Ishikawa (cell line): ENCODE measurements around the gene ARMS2.

Experiments used
- CEBPB ChIP-seq: IDR thresholded peaks from 2 replicates; pipeline ENCODE4 v1.6.1; 2012
- CREB1 ChIP-seq: IDR thresholded peaks from 2 replicates; pipeline ENCODE4 v1.6.1; 2012; ENCODE audit warnings: low read depth
- EGR1 ChIP-seq: IDR thresholded peaks from 2 replicates; pipeline ENCODE4 v1.6.1; 2012
- EP300 ChIP-seq: IDR thresholded peaks from 2 replicates; pipeline ENCODE4 v1.6.1; 2012; ENCODE audit warnings: borderline replicate concordance
- FOXM1 ChIP-seq: IDR thresholded peaks from 2 replicates; pipeline ENCODE4 v1.6.1; 2012; ENCODE audit warnings: low read depth, borderline replicate concordance
- MAX ChIP-seq: IDR thresholded peaks from 2 replicates; pipeline ENCODE4 v1.6.1; 2012
- NFIC ChIP-seq: IDR thresholded peaks from 2 replicates; pipeline ENCODE4 v1.6.1; 2012
- RAD21 ChIP-seq: IDR thresholded peaks from 2 replicates; pipeline ENCODE4 v1.6.1; 2012; ENCODE audit warnings: low read depth
- TAF1 ChIP-seq: IDR thresholded peaks from 2 replicates; pipeline ENCODE4 v1.6.1; 2012; ENCODE audit warnings: low read depth, mild to moderate bottlenecking
- TCF12 ChIP-seq: IDR thresholded peaks from 2 replicates; pipeline ENCODE4 v1.6.1; 2012; ENCODE audit warnings: low read depth
- TEAD4 ChIP-seq: IDR thresholded peaks from 2 replicates; pipeline ENCODE4 v1.6.1; 2012
- YY1 ChIP-seq: IDR thresholded peaks from 2 replicates; pipeline ENCODE4 v1.6.1; 2012; ENCODE audit warnings: low read depth
- ZBTB7A ChIP-seq: IDR thresholded peaks from 2 replicates; pipeline ENCODE4 v1.6.1; 2012; ENCODE audit warnings: low read depth
- TF ChIP-seq, protein P1 (sequence below): IDR thresholded peaks from 2 replicates; pipeline ENCODE4 v1.6.1; 2012; ENCODE audit warnings: low read depth, mild to moderate bottlenecking
- TF ChIP-seq, protein P2 (sequence below): IDR thresholded peaks from 2 replicates; pipeline ENCODE4 v1.6.1; 2012

ARMS2 gene

DNA sequence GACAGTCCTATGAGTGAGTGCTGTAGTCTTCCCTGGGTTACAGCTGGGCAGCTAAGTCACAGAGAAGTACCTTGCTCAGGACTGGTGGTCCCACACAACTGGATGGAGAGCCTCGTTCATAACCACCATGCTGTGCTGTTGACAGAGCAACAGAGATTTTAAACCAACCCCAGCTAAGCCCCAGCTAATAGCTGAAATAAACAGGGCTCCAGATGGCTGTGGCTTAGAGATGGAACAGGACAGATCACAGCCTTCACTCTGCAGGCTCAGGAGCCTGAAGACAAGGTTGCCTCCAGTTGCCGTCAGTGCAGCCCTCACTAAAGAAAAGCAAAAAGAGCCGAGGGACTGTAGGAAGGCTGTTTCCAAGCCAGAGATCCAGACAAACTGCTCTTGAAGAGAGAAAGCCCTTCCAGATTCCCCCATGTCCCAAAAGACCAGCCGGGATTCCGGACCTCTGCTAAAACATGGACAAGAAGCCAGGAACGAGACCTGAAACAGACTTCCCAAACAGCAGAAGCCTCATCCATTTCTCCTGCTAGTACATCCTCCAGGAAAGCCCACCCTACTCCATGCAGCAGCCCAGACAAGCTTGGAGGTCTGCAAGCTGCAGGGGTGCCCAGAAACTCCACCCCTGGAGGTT is 11.1 kb downstream of the ARMS2 start:
- TF ChIP-seq, protein P1, sequence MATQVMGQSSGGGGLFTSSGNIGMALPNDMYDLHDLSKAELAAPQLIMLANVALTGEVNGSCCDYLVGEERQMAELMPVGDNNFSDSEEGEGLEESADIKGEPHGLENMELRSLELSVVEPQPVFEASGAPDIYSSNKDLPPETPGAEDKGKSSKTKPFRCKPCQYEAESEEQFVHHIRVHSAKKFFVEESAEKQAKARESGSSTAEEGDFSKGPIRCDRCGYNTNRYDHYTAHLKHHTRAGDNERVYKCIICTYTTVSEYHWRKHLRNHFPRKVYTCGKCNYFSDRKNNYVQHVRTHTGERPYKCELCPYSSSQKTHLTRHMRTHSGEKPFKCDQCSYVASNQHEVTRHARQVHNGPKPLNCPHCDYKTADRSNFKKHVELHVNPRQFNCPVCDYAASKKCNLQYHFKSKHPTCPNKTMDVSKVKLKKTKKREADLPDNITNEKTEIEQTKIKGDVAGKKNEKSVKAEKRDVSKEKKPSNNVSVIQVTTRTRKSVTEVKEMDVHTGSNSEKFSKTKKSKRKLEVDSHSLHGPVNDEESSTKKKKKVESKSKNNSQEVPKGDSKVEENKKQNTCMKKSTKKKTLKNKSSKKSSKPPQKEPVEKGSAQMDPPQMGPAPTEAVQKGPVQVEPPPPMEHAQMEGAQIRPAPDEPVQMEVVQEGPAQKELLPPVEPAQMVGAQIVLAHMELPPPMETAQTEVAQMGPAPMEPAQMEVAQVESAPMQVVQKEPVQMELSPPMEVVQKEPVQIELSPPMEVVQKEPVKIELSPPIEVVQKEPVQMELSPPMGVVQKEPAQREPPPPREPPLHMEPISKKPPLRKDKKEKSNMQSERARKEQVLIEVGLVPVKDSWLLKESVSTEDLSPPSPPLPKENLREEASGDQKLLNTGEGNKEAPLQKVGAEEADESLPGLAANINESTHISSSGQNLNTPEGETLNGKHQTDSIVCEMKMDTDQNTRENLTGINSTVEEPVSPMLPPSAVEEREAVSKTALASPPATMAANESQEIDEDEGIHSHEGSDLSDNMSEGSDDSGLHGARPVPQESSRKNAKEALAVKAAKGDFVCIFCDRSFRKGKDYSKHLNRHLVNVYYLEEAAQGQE: no peak
- no peak for TF ChIP-seq FOXM1

GRCh38 chr10:122466951-122467381 is 12.5 kb downstream of the ARMS2 start:
- TF ChIP-seq TCF12 (no peak), FOXM1 (no peak), EGR1 (no peak), ZBTB7A (no peak), NFIC (no peak), TEAD4 (no peak), CEBPB (no peak), YY1 (no peak), MAX (no peak)
- TF ChIP-seq, protein P1: no peak

DNA sequence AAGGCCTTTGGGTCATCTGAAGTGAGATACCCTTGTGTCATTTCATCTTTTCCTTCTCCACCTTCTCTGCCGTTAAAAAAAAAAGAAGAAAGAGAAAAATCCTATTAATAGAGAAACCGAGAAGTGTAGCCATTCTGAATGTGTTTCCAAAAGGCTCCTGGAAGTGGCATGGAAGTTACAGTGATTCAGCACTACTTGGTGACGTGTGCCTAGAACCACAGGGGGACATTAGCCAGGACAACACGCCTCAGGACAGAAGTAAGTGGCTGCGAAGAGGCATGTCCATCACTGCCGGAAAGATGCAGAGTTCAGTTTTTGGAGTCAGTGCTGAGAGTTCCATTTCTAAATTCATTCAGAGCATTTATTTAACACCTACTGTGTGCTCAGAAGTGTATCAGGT is 13.2 kb downstream of the ARMS2 start:
- TF ChIP-seq EGR1 (no peak), ZBTB7A (no peak), CEBPB (no peak), EP300 (no peak), TAF1 (no peak), CREB1 (no peak)
- TF ChIP-seq, protein P2, sequence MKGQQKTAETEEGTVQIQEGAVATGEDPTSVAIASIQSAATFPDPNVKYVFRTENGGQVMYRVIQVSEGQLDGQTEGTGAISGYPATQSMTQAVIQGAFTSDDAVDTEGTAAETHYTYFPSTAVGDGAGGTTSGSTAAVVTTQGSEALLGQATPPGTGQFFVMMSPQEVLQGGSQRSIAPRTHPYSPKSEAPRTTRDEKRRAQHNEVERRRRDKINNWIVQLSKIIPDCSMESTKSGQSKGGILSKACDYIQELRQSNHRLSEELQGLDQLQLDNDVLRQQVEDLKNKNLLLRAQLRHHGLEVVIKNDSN: no peak

DNA sequence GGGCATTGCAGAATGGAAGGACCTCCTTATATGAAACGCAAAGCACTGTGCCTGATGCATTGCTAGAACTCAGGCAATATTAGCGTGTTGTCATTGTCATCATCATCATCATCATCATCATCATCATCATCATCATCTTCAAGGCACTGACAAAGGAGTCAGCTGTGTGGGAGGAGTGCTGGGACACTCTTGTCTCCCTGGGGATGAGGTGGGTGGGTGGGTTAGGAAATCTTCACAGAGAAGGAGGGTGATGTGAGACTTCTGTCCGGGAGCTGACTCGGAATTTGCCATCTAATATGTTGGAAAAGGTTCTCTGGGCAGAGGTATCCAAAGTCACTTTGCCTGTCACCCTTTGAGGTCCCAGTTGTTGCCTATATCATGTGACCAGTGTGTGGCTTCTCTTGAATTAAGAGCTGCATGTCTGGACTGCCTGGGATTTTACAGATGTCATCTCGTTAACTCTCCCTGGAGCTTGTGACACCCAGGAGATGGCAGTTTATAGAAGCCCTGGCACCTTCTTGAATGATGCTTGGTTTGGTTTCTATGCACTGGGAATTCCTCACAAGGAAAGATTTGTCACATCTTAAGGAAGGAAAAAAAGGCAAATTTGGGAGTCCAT is 14.0 kb downstream of the ARMS2 start:
- TF ChIP-seq MAX: no peak
- no peak for TF ChIP-seq CREB1
- TF ChIP-seq YY1: no peak
- TF ChIP-seq EP300: no peak
- TF ChIP-seq NFIC: no peak
- no peak for TF ChIP-seq RAD21
- no peak for TF ChIP-seq EGR1
- TF ChIP-seq, protein P1: no peak
- no peak for TF ChIP-seq TCF12
- TF ChIP-seq TEAD4: no peak
- TF ChIP-seq FOXM1: no peak
- no peak for TF ChIP-seq TAF1
- TF ChIP-seq ZBTB7A: no peak
- no peak for TF ChIP-seq CEBPB
- TF ChIP-seq, protein P2: no peak
